Measurements from ENCODE around the gene CTTNBP2NL. TPM values are rescaled to one million over a fixed set of nuclear protein-coding genes. Genes with fewer than 3 reads are reported as not detected.

The CTTNBP2NL gene
- total and polyA plus RNA-seq, 2 experiments from 2014 or later: 10.2 to 16.4 TPM

DNA sequence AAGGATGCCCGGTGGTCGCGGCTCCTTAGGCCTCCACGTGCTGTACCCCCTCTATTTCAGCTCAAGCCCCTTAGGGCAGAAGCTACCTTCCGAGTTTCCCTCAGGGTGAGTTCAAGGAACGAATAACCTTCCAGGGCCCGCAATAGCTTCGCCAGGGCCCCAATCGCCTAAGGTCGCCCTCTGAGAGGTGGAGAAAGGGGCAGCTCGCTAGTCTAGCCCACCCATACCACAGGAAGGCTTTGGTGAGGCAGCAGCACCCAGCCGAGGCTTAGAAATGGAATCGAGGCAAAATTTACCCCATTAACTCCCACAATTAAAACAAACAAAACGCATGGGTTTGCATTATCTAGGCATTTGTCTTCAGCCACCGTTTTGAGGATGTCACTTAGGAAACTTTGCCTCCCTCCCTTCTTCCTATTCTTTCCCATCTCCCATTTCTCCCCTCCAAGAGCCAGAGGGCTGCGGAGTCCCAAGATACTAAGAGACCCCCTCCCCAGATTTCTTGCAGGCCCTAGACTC lies 113.7 kb downstream of the CTTNBP2NL start:
- Histone ChIP-seq H3K9me2 (replicated peaks; ENCODE audit: insufficient read depth) (no peaks in the 10 kb centered on the region), H3K79me2 (no peaks in the 10 kb centered on the region), H3K27ac (no peak overlapping the region), H3K4me1 (ENCODE audit: insufficient read depth) (peaks cover 25% of the 10 kb centered on the region), H3K4me3 (no peak overlapping the region), H3K36me3 (replicated peaks; ENCODE audit: insufficient read depth, low read depth) (no peaks in the 10 kb centered on the region), H4K20me1 (ENCODE audit: insufficient read depth, poor library complexity, severe bottlenecking) (no peaks in the 10 kb centered on the region), H3K27me3 (peaks cover 54% of the 10 kb centered on the region), H3K9me3 (ENCODE audit: low read depth) (no peaks in the 10 kb centered on the region), H3K4me2 (peak overlapping the region; percentile 95), H2AFZ (no peak overlapping the region)
- peak; percentile 69 for TF ChIP-seq EZH2 (IDR thresholded peaks at IDR 0.05; ENCODE audit: borderline replicate concordance)
- TF ChIP-seq, protein P1, sequence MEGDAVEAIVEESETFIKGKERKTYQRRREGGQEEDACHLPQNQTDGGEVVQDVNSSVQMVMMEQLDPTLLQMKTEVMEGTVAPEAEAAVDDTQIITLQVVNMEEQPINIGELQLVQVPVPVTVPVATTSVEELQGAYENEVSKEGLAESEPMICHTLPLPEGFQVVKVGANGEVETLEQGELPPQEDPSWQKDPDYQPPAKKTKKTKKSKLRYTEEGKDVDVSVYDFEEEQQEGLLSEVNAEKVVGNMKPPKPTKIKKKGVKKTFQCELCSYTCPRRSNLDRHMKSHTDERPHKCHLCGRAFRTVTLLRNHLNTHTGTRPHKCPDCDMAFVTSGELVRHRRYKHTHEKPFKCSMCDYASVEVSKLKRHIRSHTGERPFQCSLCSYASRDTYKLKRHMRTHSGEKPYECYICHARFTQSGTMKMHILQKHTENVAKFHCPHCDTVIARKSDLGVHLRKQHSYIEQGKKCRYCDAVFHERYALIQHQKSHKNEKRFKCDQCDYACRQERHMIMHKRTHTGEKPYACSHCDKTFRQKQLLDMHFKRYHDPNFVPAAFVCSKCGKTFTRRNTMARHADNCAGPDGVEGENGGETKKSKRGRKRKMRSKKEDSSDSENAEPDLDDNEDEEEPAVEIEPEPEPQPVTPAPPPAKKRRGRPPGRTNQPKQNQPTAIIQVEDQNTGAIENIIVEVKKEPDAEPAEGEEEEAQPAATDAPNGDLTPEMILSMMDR (IDR thresholded peaks at IDR 0.05; ENCODE audit: poor library complexity): no peak
- TF ChIP-seq EZH2phosphoT487 (IDR thresholded peaks at IDR 0.05; ENCODE audit: low read depth, severe bottlenecking, unreplicated experiment): peak; percentile 10
- 27% methylated on average over 16 of the region's 16 CpGs for WGBS (ENCODE audit: low lambda C conversion rate, missing lambda C conversion rate)
- DNase-seq (ENCODE audit: low spot score): no peak

DNA sequence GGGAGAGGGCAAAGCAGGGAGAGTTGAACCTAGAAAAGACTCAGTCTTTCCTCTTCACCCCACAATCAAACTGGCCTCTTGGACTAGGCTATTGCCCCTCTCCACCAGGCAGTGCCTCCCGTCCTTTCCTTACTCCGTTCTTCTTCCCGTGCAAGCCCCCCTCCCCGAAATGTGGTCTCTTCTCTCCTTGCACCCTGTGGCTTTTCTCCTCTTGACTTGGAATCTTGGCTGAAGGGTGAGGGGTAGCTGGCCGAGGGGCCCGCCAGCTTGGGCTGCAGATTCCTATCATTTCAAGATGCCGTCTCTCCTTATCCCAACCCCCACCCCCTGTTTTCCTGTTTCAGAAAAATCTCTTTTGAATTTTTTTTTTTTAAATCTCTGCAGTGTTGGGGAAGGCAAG lies 114.3 kb downstream of the CTTNBP2NL start:
- no peak for DNase-seq (ENCODE audit: low spot score)
- H3K27me3 ChIP-seq: peaks cover 54% of the 10 kb centered on the region
- TF ChIP-seq EZH2phosphoT487 (IDR thresholded peaks at IDR 0.05; ENCODE audit: low read depth, severe bottlenecking, unreplicated experiment) (no peak), EZH2 (IDR thresholded peaks at IDR 0.05; ENCODE audit: borderline replicate concordance) (no peak)
- TF ChIP-seq, protein P1 (IDR thresholded peaks at IDR 0.05; ENCODE audit: poor library complexity): no peak

More for the DNA sequence above, 114.3 kb downstream of the CTTNBP2NL start:
- Histone ChIP-seq H3K36me3 (replicated peaks; ENCODE audit: insufficient read depth, low read depth) (no peaks in the 10 kb centered on the region), H2AFZ (no peak overlapping the region), H3K4me3 (no peak overlapping the region), H4K20me1 (ENCODE audit: insufficient read depth, poor library complexity, severe bottlenecking) (no peaks in the 10 kb centered on the region), H3K9me3 (ENCODE audit: low read depth) (no peaks in the 10 kb centered on the region), H3K4me1 (ENCODE audit: insufficient read depth) (peaks cover 19% of the 10 kb centered on the region), H3K4me2 (peak overlapping the region; percentile 95), H3K9me2 (replicated peaks; ENCODE audit: insufficient read depth) (no peaks in the 10 kb centered on the region), H3K27ac (no peak overlapping the region), H3K79me2 (no peaks in the 10 kb centered on the region)
- whole genome bisulfite sequencing (ENCODE audit: low lambda C conversion rate, missing lambda C conversion rate): 38% methylated on average over 7 of the region's 7 CpGs

Small RNA genes within 50 kb of the gene (microRNA-seq; reads per million reads assigned to microRNA genes)
- not detected for gene MIR4256

Small RNA genes within 50 kb of the gene (small RNA-seq; reads per million reads assigned to genes)
- gene RF01210: not detected

Other genes with a start within 250 kb of the CTTNBP2NL start
- 2.4 and 2.7 TPM in 2 replicates for gene WNT2B, start 112.8 kb downstream of the CTTNBP2NL start, total RNA-seq
- gene WNT2B, start 112.8 kb downstream of the CTTNBP2NL start, polyA plus RNA-seq: 3.7 and 3.8 TPM in 2 replicates
- 12.9 and 14.2 TPM in 2 replicates for gene ST7L, start 222.9 kb downstream of the CTTNBP2NL start, total RNA-seq
- gene ST7L, start 222.9 kb downstream of the CTTNBP2NL start, polyA plus RNA-seq: 9.2 and 14.8 TPM in 2 replicates
- 177 and 196 TPM in 2 replicates for gene CAPZA1, start 223.6 kb downstream of the CTTNBP2NL start, total RNA-seq
- gene CAPZA1, start 223.6 kb downstream of the CTTNBP2NL start, polyA plus RNA-seq: 95.9 and 109 TPM in 2 replicates